SK-N-MC (cell line): Measurements from ENCODE around the gene KCNH6.

Experiments
- EZH2 ChIP-seq: fragments of 200-600 bp; sonication (generic); IDR thresholded peaks from one replicate; pipeline ENCODE4 v1.6.1; 2017; ENCODE audit warnings: antibody characterized with exemption
- FOXP2 ChIP-seq: optimal IDR thresholded peaks from 2 replicates; pipeline ENCODE3; 2011; ENCODE audit warnings: mild to moderate bottlenecking, moderate library complexity; ENCODE audit not compliant: insufficient read depth; ENCODE audit errors: extremely low read length, control extremely low read depth
- POLR2AphosphoS5 ChIP-seq: IDR thresholded peaks from 2 replicates; pipeline ENCODE4 v1.6.1; 2012; ENCODE audit warnings: mild to moderate bottlenecking, low read depth, low read length, borderline replicate concordance

GRCh38 chr17:63525190-63525946 lies 2.2 kb downstream of the KCNH6 start:
- TF ChIP-seq EZH2 (no peak), POLR2AphosphoS5 (no peak), FOXP2 (no peak)
